Measurements from ENCODE around the gene GXYLT1. TPM values are rescaled to one million over a fixed set of nuclear protein-coding genes. Genes with fewer than 3 reads are reported as not detected.
A peak's percentile ranks its signal among the peaks of the same experiment; 100 is the strongest.

GXYLT1 gene
- total and polyA plus RNA-seq, 9 of the 15 experiments (the other 6 are each of a cell fraction or from before 2014, with no cell fraction given), result 1.4 to 9.3 (median 5.5) TPM

GRCh38 chr12:42086031-42086430, 58.6 kb downstream of the GXYLT1 start:
- Histone ChIP-seq H3K4me2 (ENCODE audit: insufficient read depth, low read length) (no peak overlapping the region), H3K4me1 (replicated peaks in 1 of 2; ENCODE audit: control insufficient read depth in 2 of 2, insufficient read depth in 2 of 2, low read length in 2 of 2) (peaks cover 0 to 5% of the 10 kb centered on the region in 2 experiments; a peak in 3 of 5 replicates), H3K27me3 (ENCODE audit: control insufficient read depth in 2 of 2, insufficient read depth in 2 of 2, low read length in 2 of 2) (no peaks in the 10 kb centered on the region), H4K20me1 (replicated peaks; ENCODE audit: control insufficient read depth, insufficient read depth, low read length) (no peaks in the 10 kb centered on the region), H3K27ac (ENCODE audit: extremely low read depth, low read depth, low read length) (no peak overlapping the region), H3K9me1 (ENCODE audit: control insufficient read depth, insufficient read depth, low read length) (no peaks in the 10 kb centered on the region), H3K36me3 (ENCODE audit: control insufficient read depth, insufficient read depth, low read length) (no peaks in the 10 kb centered on the region), H3K79me2 (ENCODE audit: control insufficient read depth, insufficient read depth, low read length) (no peaks in the 10 kb centered on the region), H3K4me3 (no peak overlapping the region), H3K9ac (ENCODE audit: insufficient read depth in 1 of 2, low read depth in 2 of 2, low read length in 2 of 2) (no peak overlapping the region), H2AFZ (ENCODE audit: low read depth, low read length) (no peak overlapping the region), H3K9me3 (replicated peaks; ENCODE audit: control insufficient read depth, insufficient read depth, low read depth, low read length) (no peaks in the 10 kb centered on the region)
- peak; percentile 23 for FAIRE-seq
- BruUV-seq (replicated peaks), result no TSS peak
- ChIA-PET POLR2A (interaction anchor here (0.6 kb wide), 1 partner anchor 1119 kb away, joined by 3 read pairs; no protein-coding TSS in a partner anchor), CTCF (ENCODE audit: low intra/inter-chr PET ratio) (no interaction called here)
- intact Hi-C loops (cut with micrococcal nuclease), result no loop called here
- TF ChIP-seq ZHX1 (conservative IDR thresholded peaks at IDR 0.05; ENCODE audit: low read length), result no peak
- TF ChIP-seq TGIF2 (CRISPR knock-in tag; IDR thresholded peaks at IDR 0.05), result no peak
- no peak for TF ChIP-seq POLR3A (IDR thresholded peaks at IDR 0.05; ENCODE audit: borderline replicate concordance, extremely low read depth, insufficient read depth, insufficient read length)
- no peak for TF ChIP-seq IFI16 (CRISPR knock-in tag; IDR thresholded peaks at IDR 0.05)
- no peak for TF ChIP-seq SETDB1 (IDR thresholded peaks at IDR 0.05; ENCODE audit: low read length)
- TF ChIP-seq DIDO1 (tag; IDR thresholded peaks at IDR 0.05; ENCODE audit: low read depth), result no peak
- peak; percentile 81 for TF ChIP-seq NFIC (IDR thresholded peaks at IDR 0.05)
- no peak for TF ChIP-seq SMARCA5 (IDR thresholded peaks at IDR 0.05)
- TF ChIP-seq PHF8 (IDR thresholded peaks at IDR 0.05; ENCODE audit: borderline replicate concordance, low read length), result no peak
- WGBS (ENCODE audit: insufficient coverage, low coverage, missing lambda C conversion rate), result 0% methylated on average over 2 of the region's 2 CpGs
- in situ Hi-C loops (cut with MboI), result no loop called here
- ATAC-seq, result peak; percentile 42; the same call in 1 of the 3 replicates
- peak in 1 of 4 experiments; percentile 21 for DNase-seq (ENCODE audit: extremely low read depth in 1 of 4, low spot score in 3 of 4)
